ENCODE measurements around the gene MITF. TPM values are rescaled to one million over a fixed set of nuclear protein-coding genes. Genes with fewer than 3 reads are reported as not detected.

The MITF gene
- total and polyA plus RNA-seq, 5 donors = 18.6 to 75.3 (median 52.7) TPM

GRCh38 chr3:69972672-69973071 lies 233.4 kb downstream of the MITF start:
- intact Hi-C loops (cut with DNase I) = no loop called here
- Histone ChIP-seq H3K4me1 (ENCODE audit: control insufficient read depth, insufficient read depth, low read length) (no peaks in the 10 kb centered on the region), H3K4me3 (ENCODE audit: low read length) (no peak overlapping the region), H3K27me3 (ENCODE audit: control insufficient read depth, insufficient read depth) (no peaks in the 10 kb centered on the region), H3K9me3 (ENCODE audit: control insufficient read depth, low read length) (no peaks in the 10 kb centered on the region), H3K27ac (ENCODE audit: low read length) (no peak overlapping the region)
- 95% methylated on average over 4 of the region's 4 CpGs for WGBS
- ATAC-seq (no peak), DNase-seq (no peak)

GRCh38 chr3:69976021-69976420 lies 236.8 kb downstream of the MITF start:
- Histone ChIP-seq H3K27me3 (ENCODE audit: control insufficient read depth, insufficient read depth) (no peaks in the 10 kb centered on the region), H3K27ac (ENCODE audit: low read length) (no peak overlapping the region), H3K4me3 (ENCODE audit: low read length) (no peak overlapping the region), H3K4me1 (ENCODE audit: control insufficient read depth, insufficient read depth, low read length) (no peaks in the 10 kb centered on the region), H3K9me3 (ENCODE audit: control insufficient read depth, low read length) (no peaks in the 10 kb centered on the region)
- ATAC-seq (no peak), DNase-seq (no peak)
- 57% methylated on average over 2 of the region's 2 CpGs for WGBS
- intact Hi-C loops (cut with DNase I) = no loop called here

GRCh38 chr3:69983546-69984265 lies 244.4 kb downstream of the MITF start:
- no peaks in the 10 kb centered on the region for H3K9me3 ChIP-seq (ENCODE audit: control insufficient read depth, low read length)
- no peak overlapping the region for H3K27ac ChIP-seq (ENCODE audit: low read length)
- DNase-seq = no peak
- H3K27me3 ChIP-seq (ENCODE audit: control insufficient read depth, insufficient read depth) = no peaks in the 10 kb centered on the region
- ATAC-seq = no peak
- intact Hi-C loops (cut with DNase I) = no loop called here
- peaks cover 1% of the 10 kb centered on the region for H3K4me1 ChIP-seq (ENCODE audit: control insufficient read depth, insufficient read depth, low read length)
- no peak overlapping the region for H3K4me3 ChIP-seq (ENCODE audit: low read length)
- WGBS = 79% methylated on average over 5 of the region's 5 CpGs

- 71% methylated on average over 4 of the region's 4 CpGs for WGBS
- intact Hi-C loops (cut with DNase I) = no loop called here
- Histone ChIP-seq H3K4me3 (ENCODE audit: low read length) (no peak overlapping the region), H3K9me3 (ENCODE audit: control insufficient read depth, low read length) (no peaks in the 10 kb centered on the region), H3K27ac (ENCODE audit: low read length) (no peak overlapping the region), H3K4me1 (ENCODE audit: control insufficient read depth, insufficient read depth, low read length) (peaks cover 1% of the 10 kb centered on the region), H3K27me3 (ENCODE audit: control insufficient read depth, insufficient read depth) (no peaks in the 10 kb centered on the region)
- ATAC-seq = no peak
- no peak for DNase-seq
These were observed 246.0 kb downstream of the MITF start for GRCh38 chr3:69985266-69985665.

GRCh38 chr3:69986419-69986818 lies 247.2 kb downstream of the MITF start:
- WGBS = 84% methylated on average over 6 of the region's 6 CpGs

GRCh38 chr3:69987833-69988232 lies 248.6 kb downstream of the MITF start:
- DNase-seq (no peak), ATAC-seq (no peak)
- H3K4me3 ChIP-seq (ENCODE audit: low read length) = no peak overlapping the region
- 71% methylated on average over 6 of the region's 6 CpGs for WGBS
- H3K9me3 ChIP-seq (ENCODE audit: control insufficient read depth, low read length) = no peaks in the 10 kb centered on the region
- H3K27me3 ChIP-seq (ENCODE audit: control insufficient read depth, insufficient read depth) = no peaks in the 10 kb centered on the region
- intact Hi-C loops (cut with DNase I) = no loop called here
- H3K4me1 ChIP-seq (ENCODE audit: control insufficient read depth, insufficient read depth, low read length) = peaks cover 1% of the 10 kb centered on the region
- no peak overlapping the region for H3K27ac ChIP-seq (ENCODE audit: low read length)

More at GRCh38 chr3:69986419-69986818, 247.2 kb downstream of the MITF start:
- H3K9me3 ChIP-seq (ENCODE audit: control insufficient read depth, low read length) = no peaks in the 10 kb centered on the region
- H3K4me1 ChIP-seq (ENCODE audit: control insufficient read depth, insufficient read depth, low read length) = peaks cover 1% of the 10 kb centered on the region
- intact Hi-C loops (cut with DNase I) = no loop called here
- no peak for DNase-seq
- ATAC-seq = no peak
- no peaks in the 10 kb centered on the region for H3K27me3 ChIP-seq (ENCODE audit: control insufficient read depth, insufficient read depth)
- H3K27ac ChIP-seq (ENCODE audit: low read length) = no peak overlapping the region
- H3K4me3 ChIP-seq (ENCODE audit: low read length) = no peak overlapping the region

- H3K27ac ChIP-seq (ENCODE audit: low read length) = no peak overlapping the region
- DNase-seq (no peak), ATAC-seq (no peak)
- 90% methylated on average over 4 of the region's 4 CpGs for WGBS
- H3K4me1 ChIP-seq (ENCODE audit: control insufficient read depth, insufficient read depth, low read length) = no peaks in the 10 kb centered on the region
- H3K4me3 ChIP-seq (ENCODE audit: low read length) = no peak overlapping the region
- intact Hi-C loops (cut with DNase I) = no loop called here
- no peaks in the 10 kb centered on the region for H3K27me3 ChIP-seq (ENCODE audit: control insufficient read depth, insufficient read depth)
- H3K9me3 ChIP-seq (ENCODE audit: control insufficient read depth, low read length) = no peaks in the 10 kb centered on the region
These were observed 254.5 kb downstream of the MITF start for GRCh38 chr3:69993757-69994156.

GRCh38 chr3:69994919-69995318 lies 255.7 kb downstream of the MITF start:
- Histone ChIP-seq H3K4me1 (ENCODE audit: control insufficient read depth, insufficient read depth, low read length) (no peaks in the 10 kb centered on the region), H3K4me3 (ENCODE audit: low read length) (no peak overlapping the region), H3K9me3 (ENCODE audit: control insufficient read depth, low read length) (no peaks in the 10 kb centered on the region), H3K27ac (ENCODE audit: low read length) (no peak overlapping the region), H3K27me3 (ENCODE audit: control insufficient read depth, insufficient read depth) (no peaks in the 10 kb centered on the region)
- intact Hi-C loops (cut with DNase I) = no loop called here
- 75% methylated on average over 3 of the region's 3 CpGs for WGBS
- ATAC-seq (no peak), DNase-seq (no peak)

GRCh38 chr3:69997631-69998307 lies 258.5 kb downstream of the MITF start:
- ATAC-seq = no peak
- H3K27me3 ChIP-seq (ENCODE audit: control insufficient read depth, insufficient read depth) = no peaks in the 10 kb centered on the region
- DNase-seq = no peak
- H3K27ac ChIP-seq (ENCODE audit: low read length) = no peak overlapping the region
- WGBS = 40% methylated on average over 3 of the region's 3 CpGs
- H3K4me1 ChIP-seq (ENCODE audit: control insufficient read depth, insufficient read depth, low read length) = no peaks in the 10 kb centered on the region
- H3K9me3 ChIP-seq (ENCODE audit: control insufficient read depth, low read length) = no peaks in the 10 kb centered on the region
- intact Hi-C loops (cut with DNase I) = no loop called here
- no peak overlapping the region for H3K4me3 ChIP-seq (ENCODE audit: low read length)

- 48% methylated on average over 3 of the region's 3 CpGs for WGBS
- Histone ChIP-seq H3K27me3 (ENCODE audit: control insufficient read depth, insufficient read depth) (no peaks in the 10 kb centered on the region), H3K27ac (ENCODE audit: low read length) (no peak overlapping the region), H3K4me3 (ENCODE audit: low read length) (peak overlapping the region; percentile 59), H3K9me3 (ENCODE audit: control insufficient read depth, low read length) (no peaks in the 10 kb centered on the region), H3K4me1 (ENCODE audit: control insufficient read depth, insufficient read depth, low read length) (no peaks in the 10 kb centered on the region)
- DNase-seq (no peak), ATAC-seq (peak; percentile 25 to 29)
- intact Hi-C loops (cut with DNase I) = no loop called here
These were observed 259.5 kb downstream of the MITF start for GRCh38 chr3:69998759-69999139.

- 79% methylated on average over 29 of the region's 29 CpGs for WGBS
- no peaks in the 10 kb centered on the region for H3K9me3 ChIP-seq (ENCODE audit: control insufficient read depth, low read length)
- DNase-seq = peak; percentile 22 to 67 (median 62)
- H3K27ac ChIP-seq (ENCODE audit: low read length) = no peak within 1 kb of the TSS
- H3K4me1 ChIP-seq (ENCODE audit: control insufficient read depth, insufficient read depth, low read length) = no peaks in the 10 kb centered on the region
- no peaks in the 10 kb centered on the region for H3K27me3 ChIP-seq (ENCODE audit: control insufficient read depth, insufficient read depth)
- peak in 1 of 2 donors; percentile 63 for ATAC-seq
- H3K4me3 ChIP-seq (ENCODE audit: low read length) = peak within 1 kb of the TSS; percentile 59
- intact Hi-C loops (cut with DNase I) = no loop called here
These were observed 260.1 kb downstream of the MITF start, which contains the start of gene SAMMSON for GRCh38 chr3:69999140-70000027. TSS of gene SAMMSON (plus strand) at chr3:69999733.

Measured in right cardiac atrium (tissue), 5 donors.